IPS-15b (cell line): Measurements from ENCODE around the gene STIM1.
A peak's percentile ranks its signal among the peaks of the same experiment; 100 is the strongest.

Experiments
- H3K27me3 ChIP-seq: one replicate; pipeline ENCODE4 v1.6.1; 2013; ENCODE audit warnings: low read length; ENCODE audit not compliant: control insufficient read depth, insufficient read depth
- H3K36me3 ChIP-seq: one replicate; pipeline ENCODE4 v1.6.1; 2013; ENCODE audit warnings: low read length; ENCODE audit not compliant: control insufficient read depth, insufficient read depth
- H3K4me1 ChIP-seq: one replicate; pipeline ENCODE4 v1.6.1; 2013; ENCODE audit warnings: mild to moderate bottlenecking, low read length; ENCODE audit not compliant: control insufficient read depth, insufficient read depth
- H3K4me3 ChIP-seq: one replicate; pipeline ENCODE4 v1.5.1; 2013; ENCODE audit warnings: low read depth, low read length
- H3K9ac ChIP-seq: one replicate; pipeline ENCODE4 v1.6.1; 2013; ENCODE audit warnings: low read depth, mild to moderate bottlenecking, low read length
- H3K9me3 ChIP-seq: one replicate; pipeline ENCODE4 v1.6.1; 2013; ENCODE audit warnings: mild to moderate bottlenecking, low read length; ENCODE audit not compliant: control insufficient read depth, insufficient read depth

Gene STIM1

DNA sequence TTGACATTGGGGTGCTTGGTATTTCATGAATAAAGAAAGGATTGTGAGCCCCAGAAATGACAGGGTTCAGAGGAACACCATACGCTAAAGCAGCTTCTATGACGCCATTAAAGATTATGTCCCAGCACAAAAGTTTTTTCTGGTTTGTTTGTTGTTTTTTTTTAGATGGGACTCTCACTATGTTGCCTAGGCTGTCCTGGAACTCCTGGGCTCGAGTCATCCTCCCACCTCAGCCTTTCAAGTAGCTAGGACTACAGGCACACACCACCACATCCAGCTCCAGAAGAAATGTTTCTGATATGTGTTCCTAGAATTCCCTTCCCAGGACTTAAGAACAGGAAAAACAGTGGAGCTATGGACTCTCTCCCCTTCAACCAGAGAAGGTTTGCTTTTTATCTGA lies 12.1 kb upstream of the STIM1 start:
- Histone ChIP-seq H3K9me3 (no peaks in the 10 kb centered on the region), H3K4me3 (no peak overlapping the region), H3K4me1 (peaks cover 5% of the 10 kb centered on the region), H3K9ac (no peak overlapping the region), H3K27me3 (peaks cover 3% of the 10 kb centered on the region), H3K36me3 (no peaks in the 10 kb centered on the region)

DNA sequence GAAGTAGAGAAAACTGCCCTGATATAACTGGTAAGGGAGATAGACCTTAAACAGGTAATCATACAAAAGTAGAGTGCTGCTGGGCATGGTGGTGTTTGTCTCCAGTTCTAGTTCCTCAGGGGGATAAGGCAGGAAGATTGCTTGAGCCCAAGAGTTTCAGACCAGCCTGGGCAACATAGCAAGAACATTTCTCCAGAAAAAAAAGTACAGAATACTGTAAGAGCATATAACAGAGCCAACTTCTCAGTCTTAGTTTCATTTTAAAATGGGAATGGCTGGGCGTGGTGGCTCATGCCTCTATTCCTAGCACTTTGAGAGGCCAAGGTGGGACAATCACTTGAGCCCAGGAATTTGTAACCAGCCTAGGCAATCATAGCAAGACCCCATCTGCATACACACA lies 10.2 kb upstream of the STIM1 start:
- Histone ChIP-seq H3K4me1 (no peaks in the 10 kb centered on the region), H3K36me3 (no peaks in the 10 kb centered on the region), H3K4me3 (no peak overlapping the region), H3K27me3 (peaks cover 3% of the 10 kb centered on the region), H3K9me3 (no peaks in the 10 kb centered on the region), H3K9ac (no peak overlapping the region)

DNA sequence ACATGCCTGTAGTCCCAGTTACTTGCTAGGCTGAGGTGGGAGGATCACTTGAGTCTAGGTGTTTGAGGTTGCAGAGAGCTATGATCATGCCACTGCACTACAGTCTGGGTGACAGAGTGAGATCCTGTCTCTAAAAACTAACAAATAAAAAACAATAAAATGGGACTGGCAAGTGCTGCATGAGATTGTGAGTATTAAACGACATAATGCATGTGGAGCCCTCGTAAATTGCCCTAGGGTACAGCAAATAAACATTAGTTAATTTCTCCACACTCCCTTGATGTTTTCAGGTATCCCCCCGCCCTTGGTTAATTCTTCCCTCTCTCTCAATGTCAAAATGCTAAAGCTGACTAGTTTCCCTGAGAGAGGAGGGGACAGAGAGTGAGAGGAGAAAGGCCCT lies 9.8 kb upstream of the STIM1 start:
- Histone ChIP-seq H3K27me3 (peaks cover 3% of the 10 kb centered on the region), H3K9ac (no peak overlapping the region), H3K36me3 (no peaks in the 10 kb centered on the region), H3K4me1 (no peaks in the 10 kb centered on the region), H3K9me3 (no peaks in the 10 kb centered on the region), H3K4me3 (no peak overlapping the region)

DNA sequence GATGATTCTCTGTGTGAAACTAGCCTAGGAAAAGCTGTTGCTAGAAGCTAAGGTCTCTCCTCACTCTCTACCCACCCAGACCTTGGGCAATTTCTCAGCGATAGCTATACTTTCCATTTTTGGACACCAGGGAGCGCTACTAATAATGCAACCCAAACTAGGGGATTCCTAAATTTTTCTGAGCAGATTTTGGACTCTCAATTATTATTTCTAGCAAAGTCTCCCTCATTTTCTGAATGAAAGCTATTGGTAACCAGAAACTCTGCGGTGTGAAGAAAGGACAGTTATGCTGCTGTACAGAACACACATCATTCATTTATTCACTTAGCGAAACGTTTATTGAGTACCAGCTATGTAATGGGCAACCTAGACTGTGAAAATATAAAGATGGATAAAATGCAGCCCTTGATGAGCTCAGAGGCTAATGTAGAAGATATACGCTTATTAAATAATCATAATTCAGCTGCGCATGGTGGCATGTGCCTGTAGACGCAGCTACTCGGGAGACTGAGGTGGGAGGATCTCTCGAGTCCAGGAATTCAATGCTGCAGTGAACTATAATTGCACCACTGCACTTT lies 6.1 kb upstream of the STIM1 start:
- no peak overlapping the region for H3K9ac ChIP-seq
- no peak overlapping the region for H3K4me3 ChIP-seq
- H3K36me3 ChIP-seq = no peaks in the 10 kb centered on the region
- no peaks in the 10 kb centered on the region for H3K9me3 ChIP-seq
- H3K27me3 ChIP-seq = no peaks in the 10 kb centered on the region
- H3K4me1 ChIP-seq = peaks cover 6% of the 10 kb centered on the region

DNA sequence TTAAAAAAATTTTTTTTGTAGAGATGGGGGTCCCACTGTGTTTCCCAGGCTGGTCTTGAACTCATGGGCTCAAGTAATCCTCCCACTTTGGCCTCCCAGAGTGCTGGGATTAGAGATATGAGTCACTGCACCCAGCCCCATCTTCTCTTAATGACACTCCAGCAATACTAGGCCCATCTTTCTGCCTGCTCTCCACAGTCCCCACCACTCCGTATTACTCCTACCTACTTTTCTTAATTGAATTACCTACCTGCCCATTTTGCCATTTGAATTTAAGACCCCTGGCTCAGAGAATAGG lies 2.0 kb upstream of the STIM1 start:
- Histone ChIP-seq H3K27me3 (peaks cover 14% of the 10 kb centered on the region), H3K36me3 (no peaks in the 10 kb centered on the region), H3K9me3 (no peaks in the 10 kb centered on the region), H3K9ac (no peak overlapping the region), H3K4me3 (no peak overlapping the region), H3K4me1 (peaks cover 14% of the 10 kb centered on the region)

DNA sequence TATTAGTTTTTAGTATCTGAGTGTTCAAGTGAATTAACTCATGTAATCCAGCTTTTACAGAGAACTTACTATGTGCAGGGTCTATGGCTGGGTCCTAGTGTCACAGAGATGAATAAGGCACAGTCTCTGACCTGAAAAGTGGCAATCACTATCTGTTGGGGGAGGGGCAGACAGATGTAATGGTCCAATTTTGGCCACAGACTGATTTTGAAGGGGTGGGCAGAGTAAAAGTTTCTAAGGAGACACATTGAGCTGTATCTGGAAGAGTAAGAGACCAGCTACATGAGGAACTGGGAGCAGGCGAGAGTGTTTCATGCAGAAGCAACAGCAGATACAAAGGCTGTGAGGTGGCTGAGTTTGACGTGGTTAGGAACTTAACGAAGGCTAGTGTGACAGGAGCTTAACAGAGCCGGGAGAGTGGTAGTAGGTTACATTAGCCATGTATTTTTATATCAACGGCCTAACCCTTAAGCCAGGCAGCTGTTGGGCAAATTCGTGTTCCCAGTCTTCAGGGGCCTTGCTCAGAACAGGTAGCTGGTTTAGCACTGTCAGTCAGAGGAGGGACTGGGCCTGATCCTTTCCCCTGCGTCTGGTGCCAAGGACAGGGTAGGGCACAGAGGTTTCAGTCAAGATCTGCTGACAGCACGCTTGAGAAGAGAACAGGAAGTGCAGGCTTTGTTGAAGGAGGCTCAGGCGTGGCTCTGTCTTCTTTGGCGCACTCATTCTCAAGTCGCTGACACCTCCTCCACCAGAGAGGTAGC lies 1.4 kb upstream of the STIM1 start:
- Histone ChIP-seq H3K4me1 (peaks cover 14% of the 10 kb centered on the region), H3K9ac (peak overlapping the region; percentile 76), H3K27me3 (peaks cover 14% of the 10 kb centered on the region), H3K4me3 (peak overlapping the region; percentile 84), H3K9me3 (no peaks in the 10 kb centered on the region), H3K36me3 (no peaks in the 10 kb centered on the region)

- H3K9ac ChIP-seq = peak overlapping the region; percentile 76
- no peaks in the 10 kb centered on the region for H3K36me3 ChIP-seq
- H3K9me3 ChIP-seq = no peaks in the 10 kb centered on the region
- H3K4me1 ChIP-seq = peaks cover 18% of the 10 kb centered on the region
- H3K4me3 ChIP-seq = peak overlapping the region; percentile 84
- H3K27me3 ChIP-seq = peaks cover 14% of the 10 kb centered on the region
These were observed 846 bp upstream of the STIM1 start for GRCh38 chr11:3854660-3854976.

GRCh38 chr11:3855808-3856491 lies 486 bp downstream of the STIM1 start:
- H3K9me3 ChIP-seq = no peaks in the 10 kb centered on the region
- peak overlapping the region; percentile 59 for H3K4me3 ChIP-seq
- peaks cover 14% of the 10 kb centered on the region for H3K27me3 ChIP-seq
- no peaks in the 10 kb centered on the region for H3K36me3 ChIP-seq
- H3K9ac ChIP-seq = no peak overlapping the region
- H3K4me1 ChIP-seq = peaks cover 18% of the 10 kb centered on the region

- peaks cover 19% of the 10 kb centered on the region for H3K4me1 ChIP-seq
- no peak overlapping the region for H3K9ac ChIP-seq
These were observed 1.5 kb downstream of the STIM1 start for GRCh38 chr11:3856856-3857553.

DNA sequence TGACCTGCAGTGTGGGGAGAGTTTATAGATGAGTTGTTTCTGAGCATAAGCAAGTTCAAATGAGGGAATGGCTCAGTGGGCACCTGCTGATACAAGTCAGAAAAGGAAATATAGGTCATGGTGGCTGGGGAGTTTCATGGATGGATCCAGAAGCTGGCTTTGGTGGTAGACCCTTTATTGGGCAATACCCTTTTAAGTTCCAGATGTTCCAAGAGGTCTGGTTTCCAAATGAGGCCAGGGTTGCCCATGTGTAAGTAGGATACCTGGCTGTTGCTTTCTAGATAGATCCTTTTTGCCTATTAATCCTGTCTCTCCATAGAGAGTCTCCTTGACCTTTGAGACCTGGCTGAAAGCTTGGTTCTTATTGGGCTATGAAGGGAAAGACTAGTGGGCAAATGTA lies 2.2 kb downstream of the STIM1 start:
- H3K36me3 ChIP-seq = no peaks in the 10 kb centered on the region
- H3K4me1 ChIP-seq = peaks cover 23% of the 10 kb centered on the region
- H3K9me3 ChIP-seq = no peaks in the 10 kb centered on the region
- peaks cover 14% of the 10 kb centered on the region for H3K27me3 ChIP-seq
- no peak overlapping the region for H3K9ac ChIP-seq
- H3K4me3 ChIP-seq = no peak overlapping the region

More at GRCh38 chr11:3856856-3857553, 1.5 kb downstream of the STIM1 start:
- Histone ChIP-seq H3K9me3 (no peaks in the 10 kb centered on the region), H3K4me3 (peak overlapping the region; percentile 59), H3K27me3 (peaks cover 14% of the 10 kb centered on the region), H3K36me3 (no peaks in the 10 kb centered on the region)

- H3K36me3 ChIP-seq = no peaks in the 10 kb centered on the region
- no peak overlapping the region for H3K9ac ChIP-seq
- H3K4me1 ChIP-seq = peaks cover 17% of the 10 kb centered on the region
- no peak overlapping the region for H3K4me3 ChIP-seq
- H3K9me3 ChIP-seq = no peaks in the 10 kb centered on the region
- peaks cover 14% of the 10 kb centered on the region for H3K27me3 ChIP-seq
These were observed 4.0 kb downstream of the STIM1 start for GRCh38 chr11:3859373-3859881.
